ENCODE results near the gene ABRACL. TPM values are rescaled to one million over a fixed set of nuclear protein-coding genes. Genes with fewer than 3 reads are reported as not detected.

ABRACL gene
- total RNA-seq, 1 donor from 2014 or later, result 159 TPM

DNA sequence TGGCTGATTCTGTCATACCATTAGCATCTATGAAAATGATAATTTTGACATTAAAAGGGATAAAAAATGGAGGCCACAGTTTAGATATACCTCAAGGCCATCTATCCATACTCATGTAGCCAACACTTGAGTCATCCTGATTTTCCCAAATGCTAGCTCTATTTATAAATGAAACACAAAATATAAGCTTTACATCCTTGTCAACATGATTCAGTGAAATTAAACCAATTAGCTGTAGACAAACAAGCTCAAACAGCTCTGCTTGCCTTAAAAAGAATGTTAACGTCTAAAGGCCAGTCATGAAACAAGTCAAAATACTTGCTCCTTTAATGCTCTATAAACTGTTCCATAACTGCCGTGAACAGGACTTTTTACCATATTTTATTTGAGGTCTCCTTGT is 40.3 kb downstream of the ABRACL start:
- no peak overlapping the region for H3K4me3 ChIP-seq (ENCODE audit: low read depth, low read length)
- TF ChIP-seq, protein P1, sequence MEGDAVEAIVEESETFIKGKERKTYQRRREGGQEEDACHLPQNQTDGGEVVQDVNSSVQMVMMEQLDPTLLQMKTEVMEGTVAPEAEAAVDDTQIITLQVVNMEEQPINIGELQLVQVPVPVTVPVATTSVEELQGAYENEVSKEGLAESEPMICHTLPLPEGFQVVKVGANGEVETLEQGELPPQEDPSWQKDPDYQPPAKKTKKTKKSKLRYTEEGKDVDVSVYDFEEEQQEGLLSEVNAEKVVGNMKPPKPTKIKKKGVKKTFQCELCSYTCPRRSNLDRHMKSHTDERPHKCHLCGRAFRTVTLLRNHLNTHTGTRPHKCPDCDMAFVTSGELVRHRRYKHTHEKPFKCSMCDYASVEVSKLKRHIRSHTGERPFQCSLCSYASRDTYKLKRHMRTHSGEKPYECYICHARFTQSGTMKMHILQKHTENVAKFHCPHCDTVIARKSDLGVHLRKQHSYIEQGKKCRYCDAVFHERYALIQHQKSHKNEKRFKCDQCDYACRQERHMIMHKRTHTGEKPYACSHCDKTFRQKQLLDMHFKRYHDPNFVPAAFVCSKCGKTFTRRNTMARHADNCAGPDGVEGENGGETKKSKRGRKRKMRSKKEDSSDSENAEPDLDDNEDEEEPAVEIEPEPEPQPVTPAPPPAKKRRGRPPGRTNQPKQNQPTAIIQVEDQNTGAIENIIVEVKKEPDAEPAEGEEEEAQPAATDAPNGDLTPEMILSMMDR (conservative IDR thresholded peaks at IDR 0.05; ENCODE audit: low read depth, low read length), result no peak
- no peak for DNase-seq (ENCODE audit: low read depth)

- no peak for DNase-seq (ENCODE audit: low read depth)
- no peak overlapping the region for H3K4me3 ChIP-seq (ENCODE audit: low read depth, low read length)
- TF ChIP-seq, protein P1 (conservative IDR thresholded peaks at IDR 0.05; ENCODE audit: low read depth, low read length), result no peak
Measured at GRCh38 chr6:139073118-139073517, 44.6 kb downstream of the ABRACL start.

DNA sequence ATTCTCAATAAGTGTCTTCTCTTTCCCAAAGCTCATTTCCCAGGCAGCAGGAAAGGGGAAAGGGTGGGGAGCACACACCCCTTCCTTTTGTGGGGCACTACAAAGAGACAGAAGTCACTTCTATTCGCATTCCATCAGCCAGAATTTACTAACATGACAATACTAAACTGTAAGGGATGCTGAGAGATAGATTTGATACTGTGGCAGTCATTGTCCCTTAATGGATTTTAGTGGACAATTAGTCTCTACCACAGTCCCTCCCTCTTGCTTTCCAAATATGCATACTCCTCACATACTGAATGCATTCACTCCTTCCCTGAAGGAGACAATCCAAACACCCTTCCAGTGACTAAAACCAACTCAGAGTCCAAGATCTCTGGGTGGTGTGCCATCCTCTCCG is 50.5 kb downstream of the ABRACL start:
- TF ChIP-seq, protein P1 (conservative IDR thresholded peaks at IDR 0.05; ENCODE audit: low read depth, low read length), result no peak
- no peak for DNase-seq (ENCODE audit: low read depth)

GRCh38 chr6:139080255-139080920 is 51.8 kb downstream of the ABRACL start:
- DNase-seq (ENCODE audit: low read depth), result no peak
- H3K4me3 ChIP-seq (ENCODE audit: low read depth, low read length), result no peak overlapping the region
- TF ChIP-seq, protein P1 (conservative IDR thresholded peaks at IDR 0.05; ENCODE audit: low read depth, low read length), result no peak

More for the DNA sequence above, 50.5 kb downstream of the ABRACL start:
- no peak overlapping the region for H3K4me3 ChIP-seq (ENCODE audit: low read depth, low read length)

GRCh38 chr6:139081471-139081870 is 52.9 kb downstream of the ABRACL start:
- no peak overlapping the region for H3K4me3 ChIP-seq (ENCODE audit: low read depth, low read length)
- TF ChIP-seq, protein P1 (conservative IDR thresholded peaks at IDR 0.05; ENCODE audit: low read depth, low read length), result no peak
- no peak for DNase-seq (ENCODE audit: low read depth)

DNA sequence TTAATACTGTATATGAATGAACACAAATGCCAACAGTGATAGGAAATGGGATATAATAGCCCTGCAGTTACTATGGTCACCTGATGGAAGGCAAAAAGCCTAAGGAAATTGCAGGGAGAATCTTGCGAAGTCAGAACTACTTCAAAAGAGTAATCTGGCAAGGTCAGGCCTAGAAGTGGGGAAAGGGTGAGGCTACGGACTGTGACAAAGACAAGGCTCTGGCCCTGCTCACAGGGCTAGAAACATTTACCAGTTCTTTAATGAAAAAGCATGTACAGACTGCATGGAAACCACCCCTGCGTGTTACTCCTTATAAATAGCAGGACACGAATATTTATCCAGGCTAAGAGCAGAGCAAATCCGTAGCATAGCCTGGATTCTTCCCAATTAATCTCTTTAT is 53.8 kb downstream of the ABRACL start:
- TF ChIP-seq, protein P1 (conservative IDR thresholded peaks at IDR 0.05; ENCODE audit: low read depth, low read length), result no peak
- no peak overlapping the region for H3K4me3 ChIP-seq (ENCODE audit: low read depth, low read length)
- no peak for DNase-seq (ENCODE audit: low read depth)

- no peak for DNase-seq (ENCODE audit: low read depth)
- TF ChIP-seq, protein P1 (conservative IDR thresholded peaks at IDR 0.05; ENCODE audit: low read depth, low read length), result no peak
- H3K4me3 ChIP-seq (ENCODE audit: low read depth, low read length), result no peak overlapping the region
Measured at GRCh38 chr6:139091826-139092225, 63.3 kb downstream of the ABRACL start.
